GM10248 (cell line): ENCODE data around the gene LEMD1.

Experiments
- CTCF ChIA-PET: fragments of 300-600 bp; sonication (Branson Sonifier 250); formaldehyde crosslinking; extraction: SDS; loops from one replicate; lab custom pipeline; 2021; ENCODE audit warnings: antibody characterized with exemption; lab: Yijun Ruan, JAX
- POLR2A ChIA-PET: fragments of 350-650 bp; sonication (Branson Sonifier 250); formaldehyde crosslinking; extraction: SDS; loops from one replicate; lab custom pipeline; 2020; ENCODE audit warnings: antibody characterized with exemption; lab: Yijun Ruan, JAX
- DNase-seq: peaks from one replicate; pipeline ENCODE4 v3.0.0; 2012; ENCODE audit errors: extremely low spot score
- TF ChIP-seq, protein P1 (sequence below): IDR thresholded peaks from 2 replicates; pipeline ENCODE4 v1.5.1; 2012; ENCODE audit warnings: mild to moderate bottlenecking, low read depth; ENCODE audit errors: extremely low read depth, missing control alignments, control extremely low read depth

Gene LEMD1

DNA sequence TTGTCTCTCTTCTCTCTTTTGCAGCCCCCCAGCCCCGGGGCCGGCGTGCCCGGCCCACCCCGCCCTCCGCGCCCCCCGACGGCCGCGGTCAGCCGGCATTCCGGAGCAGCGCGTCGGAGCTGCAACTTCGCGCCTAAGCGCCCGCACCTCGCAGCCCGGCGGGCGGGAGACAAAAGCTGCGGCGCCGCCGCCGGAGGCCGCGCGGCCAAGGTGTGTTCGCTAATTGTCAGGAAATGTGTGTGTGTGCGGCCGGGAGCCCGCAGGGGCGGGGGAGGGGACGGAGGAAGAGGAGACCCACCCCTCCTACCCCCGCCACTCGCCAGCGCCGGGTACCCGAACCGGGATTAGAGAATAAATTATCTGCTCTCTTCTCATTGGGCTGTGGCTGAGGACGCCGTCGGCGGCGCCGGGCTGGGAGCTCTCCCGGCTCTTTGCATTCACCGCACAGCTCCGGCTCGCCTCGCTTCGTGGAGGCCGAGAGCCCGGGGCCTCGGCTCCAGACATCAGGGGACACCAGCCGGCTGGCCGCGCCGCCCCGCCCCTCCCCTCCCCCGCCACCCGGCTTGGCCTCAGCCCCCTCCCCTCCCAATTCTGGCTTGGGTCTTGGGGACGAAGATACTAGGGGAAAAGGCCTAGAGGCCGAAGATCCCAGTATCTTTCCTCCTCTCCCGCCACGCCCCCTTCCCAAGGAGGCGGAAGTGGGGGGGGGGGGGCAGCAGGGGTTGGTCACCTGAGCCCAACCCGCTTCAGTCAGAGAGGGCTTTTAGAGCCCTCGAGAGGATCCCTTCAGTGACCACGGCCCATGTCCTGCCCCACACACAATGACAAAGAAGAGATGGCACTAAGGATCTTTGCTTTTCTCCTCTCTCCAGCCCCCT lies 35.3 kb upstream of the LEMD1 start:
- ChIA-PET POLR2A (no interaction called here), CTCF (interaction anchor here (0.6 to 2.3 kb wide), 4 partner anchors 19 to 103 kb away, joined by 3 to 8 read pairs (median 6); no protein-coding TSS in a partner anchor)
- TF ChIP-seq, protein P1, sequence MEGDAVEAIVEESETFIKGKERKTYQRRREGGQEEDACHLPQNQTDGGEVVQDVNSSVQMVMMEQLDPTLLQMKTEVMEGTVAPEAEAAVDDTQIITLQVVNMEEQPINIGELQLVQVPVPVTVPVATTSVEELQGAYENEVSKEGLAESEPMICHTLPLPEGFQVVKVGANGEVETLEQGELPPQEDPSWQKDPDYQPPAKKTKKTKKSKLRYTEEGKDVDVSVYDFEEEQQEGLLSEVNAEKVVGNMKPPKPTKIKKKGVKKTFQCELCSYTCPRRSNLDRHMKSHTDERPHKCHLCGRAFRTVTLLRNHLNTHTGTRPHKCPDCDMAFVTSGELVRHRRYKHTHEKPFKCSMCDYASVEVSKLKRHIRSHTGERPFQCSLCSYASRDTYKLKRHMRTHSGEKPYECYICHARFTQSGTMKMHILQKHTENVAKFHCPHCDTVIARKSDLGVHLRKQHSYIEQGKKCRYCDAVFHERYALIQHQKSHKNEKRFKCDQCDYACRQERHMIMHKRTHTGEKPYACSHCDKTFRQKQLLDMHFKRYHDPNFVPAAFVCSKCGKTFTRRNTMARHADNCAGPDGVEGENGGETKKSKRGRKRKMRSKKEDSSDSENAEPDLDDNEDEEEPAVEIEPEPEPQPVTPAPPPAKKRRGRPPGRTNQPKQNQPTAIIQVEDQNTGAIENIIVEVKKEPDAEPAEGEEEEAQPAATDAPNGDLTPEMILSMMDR, result no peak
- no peak for DNase-seq

DNA sequence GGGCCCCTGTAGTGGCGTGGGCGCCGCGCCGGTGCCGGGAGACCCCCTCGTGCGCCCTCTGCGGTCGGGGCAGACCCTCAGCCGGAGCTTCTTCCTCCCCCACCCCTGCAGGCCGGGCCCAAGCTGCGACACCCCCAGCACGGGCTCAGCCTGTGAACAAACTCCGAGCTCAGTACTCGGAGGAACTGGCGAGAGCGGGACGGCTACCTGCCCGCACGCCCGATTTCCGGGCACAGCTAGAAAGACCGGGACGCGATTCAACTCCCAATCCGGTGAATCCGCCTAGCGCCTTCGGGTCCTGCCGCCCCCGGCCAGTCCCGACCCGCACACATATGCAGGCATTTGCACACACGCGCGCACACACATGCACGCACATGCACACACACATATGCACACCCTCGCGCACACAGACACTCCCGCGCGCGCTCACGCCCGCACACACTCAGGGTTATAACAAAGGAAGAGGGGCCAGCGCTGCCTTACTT lies 34.6 kb upstream of the LEMD1 start:
- ChIA-PET CTCF (interaction anchor here (0.6 to 2.3 kb wide), 2 partner anchors 29 to 102 kb away, joined by 3 to 8 read pairs; no protein-coding TSS in a partner anchor), POLR2A (no interaction called here)
- no peak for DNase-seq
- TF ChIP-seq, protein P1, result no peak

DNA sequence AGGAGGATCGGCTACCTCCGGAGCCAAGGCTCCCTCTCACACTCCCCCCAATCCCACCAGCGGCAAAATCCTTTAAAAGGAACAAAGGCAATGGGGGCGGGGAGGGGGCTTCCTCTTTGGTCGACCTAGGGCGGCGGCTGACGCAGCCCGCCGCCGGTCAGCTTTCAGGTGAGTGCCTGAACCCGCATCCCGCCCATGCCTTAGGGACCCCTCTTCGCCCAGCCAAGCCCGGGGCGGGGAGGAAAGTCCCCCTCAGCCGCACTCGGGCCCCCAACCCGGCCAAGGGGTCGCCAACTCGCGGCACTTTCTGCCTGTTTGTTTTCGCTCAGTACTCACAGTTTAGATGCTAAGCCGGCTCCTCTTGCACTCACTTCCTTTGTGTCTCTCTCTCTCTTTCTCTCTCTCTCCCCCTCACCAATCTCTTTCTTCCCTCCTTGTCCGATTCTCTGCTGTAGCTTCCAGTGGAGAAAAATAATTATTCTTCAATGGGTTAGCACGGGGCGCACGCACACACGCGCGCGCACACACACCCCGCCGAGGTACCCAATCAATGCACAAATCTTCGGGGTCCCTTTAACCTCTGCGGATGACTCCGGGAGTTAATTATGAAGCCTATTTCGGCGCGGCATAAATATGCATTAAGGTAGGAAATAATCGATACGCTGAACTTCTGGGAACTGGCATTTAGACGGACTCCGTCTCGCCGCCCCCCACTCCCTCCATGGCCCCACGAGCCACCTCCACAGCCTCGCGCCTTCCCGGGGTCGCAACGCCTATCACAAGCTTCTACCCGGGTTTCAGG lies 33.9 kb upstream of the LEMD1 start, which contains the start of gene BLACAT1:
Gene BLACAT1 (minus strand): TSS at position 465 of the 802 bp plus-strand sequence.
- DNase-seq, result no peak
- CTCF ChIA-PET, result interaction anchor here (2.3 kb wide), 1 partner anchor 30 kb away, joined by 8 read pairs; no protein-coding TSS in a partner anchor
- TF ChIP-seq, protein P1, result no peak
- POLR2A ChIA-PET, result no interaction called here

DNA sequence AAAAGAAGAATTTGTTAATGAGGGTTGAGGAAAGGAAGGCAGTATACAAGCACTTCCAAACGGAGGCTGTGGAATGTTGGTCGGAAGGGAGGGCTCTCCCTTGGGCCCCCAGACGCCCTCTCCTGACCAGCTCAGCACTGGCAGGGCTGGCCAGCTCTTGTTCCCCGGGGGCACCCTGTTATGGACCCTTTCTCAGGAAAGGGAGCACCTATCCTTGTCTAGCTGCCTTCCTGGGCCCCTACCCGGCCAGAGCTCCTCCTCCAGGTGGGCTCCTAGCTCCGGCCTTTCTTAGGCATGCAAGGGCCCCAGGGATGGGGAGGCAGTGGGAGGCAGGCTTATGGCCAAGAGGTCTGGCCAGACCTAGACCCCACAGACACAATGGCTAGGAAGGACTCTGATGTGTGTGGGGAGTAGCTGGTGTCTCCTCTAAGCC lies 33.1 kb upstream of the LEMD1 start:
- no peak for DNase-seq
- TF ChIP-seq, protein P1, result no peak
- ChIA-PET POLR2A (no interaction called here), CTCF (interaction anchor here (1.5 to 2.3 kb wide), 2 partner anchors 30 to 31 kb away, joined by 3 to 8 read pairs; no protein-coding TSS in a partner anchor)

DNA sequence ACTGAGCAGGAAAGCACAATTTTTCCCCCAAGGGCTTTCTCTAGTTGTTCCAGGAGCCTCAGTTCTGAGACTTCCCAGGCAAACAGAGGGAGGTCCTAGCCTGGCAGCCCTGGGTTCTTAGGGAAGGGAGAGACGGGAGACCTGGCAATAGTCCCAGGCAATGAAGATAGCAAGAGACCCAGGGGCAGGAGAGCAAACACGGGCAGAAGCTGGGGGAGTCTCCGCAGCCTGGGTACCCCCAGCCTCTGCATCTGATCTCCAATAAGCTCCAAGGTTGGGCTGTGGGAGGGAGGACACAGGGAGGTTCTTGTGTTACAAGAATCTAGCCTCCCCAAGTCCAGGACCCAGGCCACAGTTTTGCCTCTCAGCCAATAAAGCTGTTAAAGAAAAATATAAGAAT lies 31.6 kb upstream of the LEMD1 start:
- ChIA-PET CTCF (no interaction called here), POLR2A (no interaction called here)
- TF ChIP-seq, protein P1, result no peak
- DNase-seq, result no peak

DNA sequence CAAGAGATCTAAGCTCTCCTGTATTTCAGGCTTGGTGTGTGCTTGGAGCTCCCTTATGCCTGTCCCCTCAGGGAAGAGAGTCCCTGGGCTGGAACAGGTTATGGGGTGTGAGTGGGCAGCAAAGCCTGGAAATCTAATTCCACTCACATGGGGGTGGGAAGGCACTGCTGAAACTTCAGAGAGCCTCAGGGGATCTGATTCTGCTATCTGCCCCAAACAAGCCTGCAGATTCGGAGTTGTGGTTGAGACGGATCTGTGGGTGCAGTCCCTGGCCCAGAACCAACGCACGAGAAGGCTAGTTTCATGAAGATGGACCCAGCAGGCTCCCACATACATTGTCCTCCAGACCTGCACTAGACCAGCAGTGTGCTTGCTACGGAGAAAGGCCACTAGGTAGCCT lies 31.1 kb upstream of the LEMD1 start:
- no peak for DNase-seq
- TF ChIP-seq, protein P1, result no peak
- ChIA-PET POLR2A (no interaction called here), CTCF (interaction anchor here (0.7 to 0.8 kb wide), 3 partner anchors 10 to 99 kb away, joined by 3 read pairs; no protein-coding TSS in a partner anchor)
